H1 (cell line): ENCODE data around the gene DAPK1. TPM values are rescaled to one million over a fixed set of nuclear protein-coding genes. Genes with fewer than 3 reads are reported as not detected.

Source experiments
- BACH1 ChIP-seq: IDR thresholded peaks from 2 replicates; pipeline ENCODE4 v1.6.1; 2012; ENCODE audit warnings: low read length, improper control_type of control experiment
- BCL11A ChIP-seq, 2 experiments: IDR thresholded peaks; one replicate each; pipeline ENCODE4 v1.6.1; 2011; ENCODE audit warnings: low read depth in 2 of 2, low read length in 2 of 2, mild to moderate bottlenecking in 2 of 2
- BRCA1 ChIP-seq: IDR thresholded peaks from 2 replicates; pipeline ENCODE4 v1.6.1; 2012; ENCODE audit warnings: low read depth, low read length, improper control_type of control experiment
- CTBP2 ChIP-seq: IDR thresholded peaks from 2 replicates; pipeline ENCODE4 v1.7.0; 2011; ENCODE audit warnings: borderline replicate concordance, mild to moderate bottlenecking, moderate library complexity, mixed read lengths, low read length; ENCODE audit not compliant: insufficient read depth, insufficient read length
- KDM4A ChIP-seq: IDR thresholded peaks from one replicate; pipeline ENCODE4 v1.7.1; 2012; ENCODE audit warnings: low read depth, mild to moderate bottlenecking, moderate library complexity, low read length, inconsistent platforms; ENCODE audit not compliant: severe bottlenecking
- PHF8 ChIP-seq: fragments of 200-600 bp; sonication (generic); conservative IDR thresholded peaks from 2 replicates; pipeline ENCODE4 v1.7.1; 2012; ENCODE audit warnings: low read depth, mild to moderate bottlenecking, inconsistent platforms, low read length, moderate library complexity
- RAD21 ChIP-seq, 2 experiments: IDR thresholded peaks in 1 of 2; conservative IDR thresholded peaks in 1 of 2; 2 replicates each; pipeline ENCODE4 v1.6.1; 2011; ENCODE audit warnings: low read depth in 2 of 2, low read length in 2 of 2, improper control_type of control experiment in 1 of 2, inconsistent platforms in 1 of 2, mild to moderate bottlenecking in 1 of 2, moderate library complexity in 1 of 2
- RBBP5 ChIP-seq: IDR thresholded peaks from 2 replicates; pipeline ENCODE4 v1.7.1; 2012; ENCODE audit warnings: low read depth, mild to moderate bottlenecking, inconsistent platforms, low read length, moderate library complexity, borderline replicate concordance
- SP4 ChIP-seq: IDR thresholded peaks from 2 replicates; pipeline ENCODE4 v1.6.1; 2012; ENCODE audit warnings: low read length, inconsistent platforms
- SRF ChIP-seq: IDR thresholded peaks from 2 replicates; pipeline ENCODE4 v1.6.1; 2011; ENCODE audit warnings: mild to moderate bottlenecking, low read depth, low read length, moderate library complexity
- TEAD4 ChIP-seq: IDR thresholded peaks from 2 replicates; pipeline ENCODE4 v1.6.1; 2012; ENCODE audit warnings: low read depth, low read length, inconsistent platforms, mixed read lengths
- polyA plus RNA-seq, 7 experiments: library from polyadenylated mRNA; depleted of rRNA in 3 of 7; stranded (reverse) in 5 of 7; unstranded in 2 of 7; fragments of >200 nt in 5 of 7; fragments of 200-250 nt in 2 of 7; gene quantifications; 1 replicate in 5 of 7; 2 replicates in 1 of 7; 4 replicates in 1 of 7; pipeline versions ENCODE4 v1.2.1 to v1.2.3, GENCODE V29; 2011 to 2013; ENCODE audit warnings: missing spikeins in 2 of 7, mixed read lengths in 2 of 7
- total RNA-seq: library from RNA; stranded (reverse); fragmentation: NEBNext Ultra II Directional; extraction: Animal tissue kit (Norgen Biotek cat#: 25700); gene quantifications from 2 replicates; pipeline ENCODE4 v1.2.1, GENCODE V29; 2021

The DAPK1 gene
- total and polyA plus RNA-seq, 2 of the 8 experiments (the other 6 are each of a cell fraction or from before 2014, with no cell fraction given), result 62.4 to 131 TPM

GRCh38 chr9:87665505-87665904 is 167.8 kb downstream of the DAPK1 start (continued):
- no peak for TF ChIP-seq CTBP2
- TF ChIP-seq RAD21 (IDR thresholded peaks at IDR 0.05 in 1 of 2, conservative IDR thresholded peaks at IDR 0.05 in 1 of 2; ENCODE audit: low read depth in 2 of 2, low read length in 2 of 2), result no peak
- TF ChIP-seq BACH1, result no peak
- no peak for TF ChIP-seq BRCA1
- TF ChIP-seq PHF8, result no peak
- no peak for TF ChIP-seq KDM4A
- no peak for TF ChIP-seq SRF
- TF ChIP-seq TEAD4, result no peak
- TF ChIP-seq SP4, result no peak
- no peak for TF ChIP-seq RBBP5
- no peak for TF ChIP-seq BCL11A (IDR thresholded peaks at IDR 0.05; ENCODE audit: low read depth in 2 of 2, low read length in 2 of 2)
